ENCODE data around the gene BBS9.

BBS9 gene

DNA sequence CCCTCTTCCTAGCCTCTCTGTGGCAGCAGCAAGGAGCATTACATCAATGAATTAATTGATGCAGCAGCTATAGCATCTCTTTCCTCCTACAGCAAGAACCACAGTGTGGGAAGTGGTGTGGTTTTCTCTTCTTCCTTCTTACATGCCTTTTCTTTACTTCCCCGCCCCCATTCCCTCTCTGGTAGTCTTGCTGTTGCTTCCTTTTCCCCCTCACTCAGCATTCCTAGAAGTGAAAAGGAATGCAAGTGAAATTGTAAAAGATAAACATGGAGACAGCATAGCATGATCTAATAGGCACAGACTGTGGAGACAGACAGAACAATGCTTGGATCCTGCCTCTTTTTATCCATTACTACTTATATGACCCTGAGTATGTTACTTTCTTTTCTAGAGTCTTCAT, 405.5 kb downstream of the BBS9 start:
- Histone ChIP-seq H3K9me3 (ENCODE audit: low read length) (peaks cover 3% of the 10 kb centered on the region), H3K27me3 (ENCODE audit: insufficient read depth, low read length) (no peaks in the 10 kb centered on the region), H3K4me3 (ENCODE audit: low read length) (no peak overlapping the region), H2AFZ (ENCODE audit: low read depth, low read length) (no peak overlapping the region), H3K36me3 (ENCODE audit: insufficient read depth, low read length) (no peaks in the 10 kb centered on the region), H3K4me1 (ENCODE audit: insufficient read depth, low read length) (peaks cover 5% of the 10 kb centered on the region)

DNA sequence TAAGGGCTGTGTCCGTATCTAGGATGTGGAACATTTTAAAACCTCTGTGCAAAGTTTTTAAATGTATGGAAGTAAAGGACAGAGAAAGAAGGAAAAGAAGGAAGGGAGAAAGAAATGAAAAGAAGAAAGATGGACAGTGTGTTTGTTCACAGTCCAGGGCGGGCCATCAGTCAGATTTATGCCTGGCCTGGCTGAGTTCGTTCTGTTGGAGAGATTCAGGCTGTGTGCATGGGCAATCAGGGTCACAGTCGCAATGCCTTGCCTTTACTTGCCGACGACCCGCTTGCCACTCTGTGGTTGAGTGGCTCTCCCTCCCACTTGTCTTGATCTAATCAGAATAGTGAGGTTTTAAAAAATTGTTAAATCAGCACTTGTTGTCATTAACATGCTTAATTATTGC, 406.6 kb downstream of the BBS9 start:
- Histone ChIP-seq H3K4me3 (ENCODE audit: low read length) (no peak overlapping the region), H3K27me3 (ENCODE audit: insufficient read depth, low read length) (no peaks in the 10 kb centered on the region), H3K9me3 (ENCODE audit: low read length) (peaks cover 3% of the 10 kb centered on the region), H2AFZ (ENCODE audit: low read depth, low read length) (no peak overlapping the region), H3K4me1 (ENCODE audit: insufficient read depth, low read length) (peaks cover 5% of the 10 kb centered on the region), H3K36me3 (ENCODE audit: insufficient read depth, low read length) (no peaks in the 10 kb centered on the region)

DNA sequence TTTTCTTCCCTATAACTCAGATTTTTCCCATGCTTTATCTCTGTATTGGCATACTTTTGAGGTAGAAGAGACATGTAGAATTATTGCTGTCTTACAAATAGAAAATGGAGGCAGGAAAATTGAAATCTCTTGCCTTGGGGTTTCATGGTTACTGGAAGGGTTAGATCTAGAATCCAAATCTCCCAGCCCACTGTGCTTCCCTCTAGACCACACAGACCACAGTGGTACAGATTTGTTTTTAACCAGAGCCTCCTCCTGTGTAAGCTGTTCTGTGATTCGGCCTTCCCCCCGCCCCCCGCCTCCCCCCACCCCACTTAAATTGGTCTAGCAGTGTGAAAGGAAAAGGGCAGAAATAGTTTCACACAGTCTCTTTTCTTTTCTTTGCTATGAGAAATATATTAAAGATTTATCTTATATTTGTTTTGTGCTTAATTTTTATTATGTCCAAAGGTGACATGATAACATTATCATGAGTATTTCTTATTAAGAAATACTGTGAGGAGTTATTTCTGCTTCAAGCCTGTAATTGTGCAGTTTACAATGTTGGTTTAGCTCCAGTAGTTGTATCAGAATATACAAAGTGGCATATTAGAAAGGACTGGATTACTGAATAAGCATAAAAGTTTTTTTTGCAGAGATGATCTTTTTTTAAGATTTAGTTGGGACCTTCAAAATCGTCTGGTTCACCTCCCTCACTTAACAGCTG, 407.2 kb downstream of the BBS9 start:
- Histone ChIP-seq H3K4me1 (ENCODE audit: insufficient read depth, low read length) (peaks cover 5% of the 10 kb centered on the region), H3K36me3 (ENCODE audit: insufficient read depth, low read length) (no peaks in the 10 kb centered on the region), H3K4me3 (ENCODE audit: low read length) (no peak overlapping the region), H2AFZ (ENCODE audit: low read depth, low read length) (no peak overlapping the region), H3K27me3 (ENCODE audit: insufficient read depth, low read length) (no peaks in the 10 kb centered on the region), H3K9me3 (ENCODE audit: low read length) (peaks cover 3% of the 10 kb centered on the region)

DNA sequence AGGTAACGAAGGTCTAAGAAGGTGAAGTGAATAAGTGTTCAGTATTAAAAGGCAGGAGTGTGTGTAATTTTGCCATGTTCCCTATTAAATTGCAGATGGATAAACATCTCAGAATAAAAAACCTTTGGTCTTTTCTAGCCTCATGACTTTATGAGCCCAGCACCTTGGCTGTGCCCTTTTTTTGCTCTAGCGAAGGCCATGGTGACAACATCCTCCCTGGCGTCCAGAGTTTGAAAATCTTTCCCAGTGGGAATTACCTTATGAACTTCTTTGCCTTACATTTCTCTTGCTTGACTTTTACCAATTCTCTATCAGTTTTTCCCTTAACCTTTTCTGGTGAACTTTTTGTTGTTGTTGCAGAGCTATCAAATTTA, 407.7 kb downstream of the BBS9 start:
- Histone ChIP-seq H3K4me1 (ENCODE audit: insufficient read depth, low read length) (peaks cover 5% of the 10 kb centered on the region), H3K36me3 (ENCODE audit: insufficient read depth, low read length) (no peaks in the 10 kb centered on the region), H3K27me3 (ENCODE audit: insufficient read depth, low read length) (no peaks in the 10 kb centered on the region), H3K9me3 (ENCODE audit: low read length) (peaks cover 3% of the 10 kb centered on the region), H3K4me3 (ENCODE audit: low read length) (no peak overlapping the region), H2AFZ (ENCODE audit: low read depth, low read length) (no peak overlapping the region)

DNA sequence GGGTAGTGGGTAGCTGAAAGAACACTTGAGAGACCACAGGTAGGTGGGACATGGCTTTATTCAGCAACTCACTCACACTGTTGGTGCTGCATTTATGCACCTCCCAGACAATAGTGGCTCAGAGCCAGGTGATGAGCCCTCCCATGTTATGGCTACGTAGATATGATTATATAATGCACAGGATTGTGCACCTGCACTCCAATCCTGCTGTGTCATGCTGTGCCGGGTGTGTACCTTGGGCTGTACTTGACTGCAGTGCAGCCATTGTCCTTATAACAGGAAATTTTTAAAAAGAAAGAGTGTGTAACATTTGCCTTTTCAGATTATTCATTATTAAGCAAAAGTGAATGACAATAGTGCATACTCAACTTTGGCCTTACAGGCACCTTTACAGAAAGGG, 409.8 kb downstream of the BBS9 start:
- H3K4me3 ChIP-seq (ENCODE audit: low read length): no peak overlapping the region
- no peaks in the 10 kb centered on the region for H3K36me3 ChIP-seq (ENCODE audit: insufficient read depth, low read length)
- peaks cover 5% of the 10 kb centered on the region for H3K4me1 ChIP-seq (ENCODE audit: insufficient read depth, low read length)
- H2AFZ ChIP-seq (ENCODE audit: low read depth, low read length): no peak overlapping the region
- H3K9me3 ChIP-seq (ENCODE audit: low read length): peaks cover 3% of the 10 kb centered on the region
- H3K27me3 ChIP-seq (ENCODE audit: insufficient read depth, low read length): no peaks in the 10 kb centered on the region

DNA sequence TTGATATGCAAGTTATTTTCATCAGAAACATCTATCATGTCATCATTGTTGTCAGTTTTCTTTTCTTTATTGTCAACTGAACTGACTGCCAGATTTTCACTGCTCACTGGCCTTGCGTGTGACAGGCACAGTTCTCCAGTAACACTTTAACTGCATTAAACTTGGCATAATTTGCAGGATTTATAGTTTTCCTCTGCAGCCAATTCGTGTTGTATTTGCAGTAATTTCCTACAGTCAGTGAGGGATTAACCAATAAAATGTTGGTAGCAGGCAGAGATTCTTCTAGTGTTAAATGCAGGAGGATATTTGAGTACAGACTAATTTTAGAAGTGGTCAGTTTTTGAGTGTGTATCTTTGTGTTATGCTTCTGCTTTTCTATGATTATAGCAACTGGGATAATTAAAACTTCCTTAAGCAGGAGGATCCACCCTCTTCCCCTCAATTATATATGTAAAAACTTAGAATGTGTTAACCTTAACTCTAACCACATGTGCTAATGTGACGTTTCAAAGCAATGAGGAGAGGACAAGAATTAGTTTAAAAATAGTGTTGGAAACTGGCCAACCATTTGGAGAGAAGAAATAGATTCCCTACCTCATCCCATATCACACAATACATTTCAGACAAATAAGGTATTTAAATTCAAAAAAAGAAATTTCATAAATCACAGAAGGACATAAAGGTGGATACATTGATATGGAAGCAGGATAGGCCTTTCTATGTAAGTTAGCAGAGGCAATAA, 410.5 kb downstream of the BBS9 start:
- H2AFZ ChIP-seq (ENCODE audit: low read depth, low read length): no peak overlapping the region
- peaks cover 3% of the 10 kb centered on the region for H3K4me1 ChIP-seq (ENCODE audit: insufficient read depth, low read length)
- no peaks in the 10 kb centered on the region for H3K36me3 ChIP-seq (ENCODE audit: insufficient read depth, low read length)
- H3K27me3 ChIP-seq (ENCODE audit: insufficient read depth, low read length): no peaks in the 10 kb centered on the region
- no peak overlapping the region for H3K4me3 ChIP-seq (ENCODE audit: low read length)
- H3K9me3 ChIP-seq (ENCODE audit: low read length): peaks cover 3% of the 10 kb centered on the region

DNA sequence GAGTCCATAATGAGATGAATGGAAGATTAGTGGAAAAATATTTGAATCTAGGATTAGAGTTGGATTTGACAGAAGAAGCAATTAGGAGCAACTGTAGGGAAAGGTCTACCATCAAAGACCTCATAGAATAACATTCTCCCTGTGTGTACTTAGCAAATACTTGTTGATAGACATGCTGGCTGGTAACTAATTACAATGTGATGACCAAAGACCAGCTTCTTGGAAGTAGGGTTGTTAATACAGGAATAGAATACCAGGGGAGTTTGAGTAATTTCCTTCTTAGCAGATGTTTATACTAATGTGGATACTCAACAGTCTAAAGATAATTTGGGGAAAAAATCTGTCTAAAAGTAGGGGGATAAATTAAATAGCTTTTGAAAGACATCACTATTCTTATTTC, 418.5 kb downstream of the BBS9 start:
- H3K36me3 ChIP-seq (ENCODE audit: insufficient read depth, low read length): no peaks in the 10 kb centered on the region
- H3K4me3 ChIP-seq (ENCODE audit: low read length): no peak overlapping the region
- H3K4me1 ChIP-seq (ENCODE audit: insufficient read depth, low read length): no peaks in the 10 kb centered on the region
- H3K9me3 ChIP-seq (ENCODE audit: low read length): no peaks in the 10 kb centered on the region
- H3K27me3 ChIP-seq (ENCODE audit: insufficient read depth, low read length): no peaks in the 10 kb centered on the region
- H2AFZ ChIP-seq (ENCODE audit: low read depth, low read length): no peak overlapping the region

DNA sequence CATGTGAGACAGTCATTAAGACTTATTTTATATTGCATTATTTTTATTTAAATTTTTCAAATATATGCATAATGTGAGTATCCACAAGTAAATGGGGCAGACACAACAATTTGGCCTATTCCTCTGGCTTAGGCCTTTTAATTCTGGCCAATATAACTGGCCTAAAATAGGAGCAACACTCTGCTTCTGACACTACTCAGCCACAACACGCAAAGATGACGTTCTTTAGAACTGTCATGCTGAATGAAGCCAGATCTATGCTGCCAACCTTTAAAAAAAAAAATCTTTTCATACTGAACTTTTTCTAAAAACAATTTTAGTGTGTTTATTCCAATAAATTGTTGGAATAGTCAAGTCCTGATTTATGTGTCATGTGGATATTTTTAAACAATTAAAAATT, 421.0 kb downstream of the BBS9 start:
- Histone ChIP-seq H3K4me3 (ENCODE audit: low read length) (no peak overlapping the region), H3K4me1 (ENCODE audit: insufficient read depth, low read length) (no peaks in the 10 kb centered on the region), H3K9me3 (ENCODE audit: low read length) (no peaks in the 10 kb centered on the region), H3K36me3 (ENCODE audit: insufficient read depth, low read length) (no peaks in the 10 kb centered on the region), H3K27me3 (ENCODE audit: insufficient read depth, low read length) (no peaks in the 10 kb centered on the region), H2AFZ (ENCODE audit: low read depth, low read length) (no peak overlapping the region)

DNA sequence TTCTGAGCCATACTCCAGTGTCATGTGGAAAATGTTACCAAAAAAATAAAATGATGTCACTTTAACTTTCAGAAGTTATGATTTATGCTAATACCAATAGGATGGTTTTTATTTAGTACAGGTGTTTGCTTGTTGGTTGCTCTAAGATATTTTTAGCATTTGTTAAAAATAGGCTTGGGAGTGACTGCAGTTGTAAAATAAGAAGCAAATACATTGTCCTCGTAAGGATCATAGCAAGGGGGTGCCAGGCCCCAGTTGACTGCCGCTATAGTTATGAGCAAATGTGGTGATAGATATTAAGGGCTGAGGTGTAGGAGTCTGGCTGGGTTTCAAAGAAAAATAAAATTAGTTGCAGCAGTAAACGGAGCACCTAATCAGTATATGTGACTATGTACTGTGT, 421.6 kb downstream of the BBS9 start:
- Histone ChIP-seq H3K36me3 (ENCODE audit: insufficient read depth, low read length) (no peaks in the 10 kb centered on the region), H3K4me1 (ENCODE audit: insufficient read depth, low read length) (no peaks in the 10 kb centered on the region), H3K9me3 (ENCODE audit: low read length) (no peaks in the 10 kb centered on the region), H3K27me3 (ENCODE audit: insufficient read depth, low read length) (no peaks in the 10 kb centered on the region), H2AFZ (ENCODE audit: low read depth, low read length) (no peak overlapping the region), H3K4me3 (ENCODE audit: low read length) (no peak overlapping the region)

DNA sequence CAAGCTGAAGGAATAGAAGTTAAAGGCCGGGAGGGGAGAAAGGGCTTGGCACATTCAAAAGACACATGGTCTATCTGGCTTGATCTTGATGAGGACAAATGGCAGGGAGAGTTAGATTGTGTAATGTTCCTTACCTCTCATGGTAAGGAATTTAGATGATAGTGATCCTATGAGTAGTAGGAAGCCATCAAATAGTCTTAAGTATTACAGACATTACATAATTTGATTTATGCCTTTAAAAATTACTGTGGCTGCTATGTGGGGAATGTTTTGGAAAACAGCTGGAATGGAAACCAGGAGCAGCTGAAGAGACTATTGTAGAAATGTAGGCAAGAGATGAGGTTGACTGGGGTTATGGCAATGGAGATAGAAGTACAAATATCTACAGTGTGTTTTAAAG, 424.7 kb downstream of the BBS9 start:
- Histone ChIP-seq H3K4me1 (ENCODE audit: insufficient read depth, low read length) (no peaks in the 10 kb centered on the region), H3K36me3 (ENCODE audit: insufficient read depth, low read length) (no peaks in the 10 kb centered on the region), H3K27me3 (ENCODE audit: insufficient read depth, low read length) (no peaks in the 10 kb centered on the region), H3K9me3 (ENCODE audit: low read length) (no peaks in the 10 kb centered on the region), H3K4me3 (ENCODE audit: low read length) (no peak overlapping the region), H2AFZ (ENCODE audit: low read depth, low read length) (no peak overlapping the region)

DNA sequence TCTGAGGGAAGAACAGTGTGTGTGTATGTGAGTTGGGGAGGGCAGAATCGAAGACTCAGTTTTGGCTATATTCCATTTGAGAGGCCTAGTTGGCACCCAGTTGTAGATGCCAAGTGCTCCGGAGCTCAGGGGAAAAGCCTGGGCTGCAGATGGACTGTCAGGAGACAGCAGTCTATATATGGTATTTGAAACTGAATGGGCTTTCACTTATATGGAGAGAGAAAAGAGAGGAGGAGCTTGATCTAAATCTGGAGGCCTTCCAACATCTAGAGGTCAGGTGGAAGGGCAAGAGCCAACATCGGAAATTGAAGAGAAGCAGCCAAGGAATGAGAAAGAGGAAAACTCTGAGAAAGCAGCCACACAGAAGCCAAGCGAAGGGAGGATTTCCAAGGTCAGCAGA, 425.2 kb downstream of the BBS9 start:
- no peak overlapping the region for H3K4me3 ChIP-seq (ENCODE audit: low read length)
- H2AFZ ChIP-seq (ENCODE audit: low read depth, low read length): no peak overlapping the region
- no peaks in the 10 kb centered on the region for H3K9me3 ChIP-seq (ENCODE audit: low read length)
- H3K4me1 ChIP-seq (ENCODE audit: insufficient read depth, low read length): no peaks in the 10 kb centered on the region
- no peaks in the 10 kb centered on the region for H3K27me3 ChIP-seq (ENCODE audit: insufficient read depth, low read length)
- H3K36me3 ChIP-seq (ENCODE audit: insufficient read depth, low read length): no peaks in the 10 kb centered on the region

DNA sequence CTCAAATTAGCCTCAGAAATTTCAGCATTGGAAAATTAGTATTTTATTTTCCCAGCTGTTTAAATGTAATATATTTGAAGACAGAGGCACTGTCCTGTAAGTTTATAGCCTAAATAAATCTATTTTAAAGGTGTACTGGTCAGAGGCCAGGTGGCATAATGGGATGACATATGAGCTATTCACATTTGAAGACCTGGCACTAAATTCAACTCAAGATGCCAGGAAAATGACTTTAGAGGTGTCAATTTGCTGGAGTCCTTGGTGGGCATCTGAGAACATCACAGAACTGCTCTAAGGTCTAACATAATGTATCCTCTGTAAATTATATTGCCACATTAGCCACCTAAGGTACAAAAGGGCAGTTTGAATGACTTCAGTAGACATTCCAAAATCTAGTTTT, 427.1 kb downstream of the BBS9 start:
- H2AFZ ChIP-seq (ENCODE audit: low read depth, low read length): no peak overlapping the region

DNA sequence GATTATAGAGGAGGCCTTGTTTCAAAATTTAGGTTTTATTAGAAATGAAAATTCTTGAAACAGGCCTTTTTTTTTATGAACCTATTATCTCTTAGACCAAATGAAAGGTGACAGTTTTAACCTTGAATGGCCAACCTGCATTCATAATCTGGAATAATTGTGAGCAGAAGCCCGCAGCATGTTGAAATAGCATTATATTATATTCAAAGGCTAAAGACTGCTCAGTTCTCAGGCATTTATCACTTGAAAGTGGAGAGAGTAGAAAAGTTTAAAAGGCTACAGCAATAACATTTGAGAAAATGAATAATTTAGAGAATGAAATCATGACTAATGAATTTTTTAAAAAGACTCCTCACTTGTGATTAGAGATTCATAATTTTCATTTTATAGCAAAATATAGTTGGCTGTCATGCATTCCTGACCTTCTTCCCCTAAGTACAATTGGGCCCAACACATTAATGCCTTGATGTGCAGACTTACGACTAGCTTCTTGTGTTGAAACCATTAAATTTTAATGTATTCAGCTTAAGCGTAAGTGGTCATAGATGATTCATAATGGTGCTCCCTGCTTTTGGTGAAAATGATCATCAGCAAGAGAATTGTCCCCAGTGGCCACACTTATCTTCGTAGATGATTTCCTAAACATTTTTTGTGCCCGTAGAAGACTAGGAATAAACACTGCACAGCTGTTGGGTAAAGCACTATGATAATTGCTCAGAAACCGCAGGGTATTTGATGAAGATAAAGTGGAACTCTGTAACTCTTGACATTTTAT, 429.4 kb downstream of the BBS9 start:
- Histone ChIP-seq H3K4me3 (ENCODE audit: low read length) (no peak overlapping the region), H3K4me1 (ENCODE audit: insufficient read depth, low read length) (no peaks in the 10 kb centered on the region), H3K36me3 (ENCODE audit: insufficient read depth, low read length) (no peaks in the 10 kb centered on the region), H2AFZ (ENCODE audit: low read depth, low read length) (no peak overlapping the region), H3K27me3 (ENCODE audit: insufficient read depth, low read length) (no peaks in the 10 kb centered on the region), H3K9me3 (ENCODE audit: low read length) (no peaks in the 10 kb centered on the region)

More for the DNA sequence above, 427.1 kb downstream of the BBS9 start:
- Histone ChIP-seq H3K4me3 (ENCODE audit: low read length) (no peak overlapping the region), H3K9me3 (ENCODE audit: low read length) (no peaks in the 10 kb centered on the region), H3K36me3 (ENCODE audit: insufficient read depth, low read length) (no peaks in the 10 kb centered on the region), H3K4me1 (ENCODE audit: insufficient read depth, low read length) (no peaks in the 10 kb centered on the region), H3K27me3 (ENCODE audit: insufficient read depth, low read length) (no peaks in the 10 kb centered on the region)
